ENCODE results near the gene RLIM. TPM values are rescaled to one million over a fixed set of nuclear protein-coding genes. Genes with fewer than 3 reads are reported as not detected.

The RLIM gene
- total and polyA plus RNA-seq, 4 donors = 6.1 to 40.0 (median 21.6) TPM

- ATAC-seq (ENCODE audit: low FRiP score) (no peak), DNase-seq (no peak)
- Histone ChIP-seq H3K4me3 (ENCODE audit: low read length in 2 of 2) (no peak overlapping the region), H3K27ac (ENCODE audit: low read depth in 1 of 2, low read length in 2 of 2) (no peak overlapping the region), H3K4me1 (ENCODE audit: control insufficient read depth in 1 of 2, insufficient read depth in 2 of 2, low read length in 2 of 2) (peaks cover 0 to 2% of the 10 kb centered on the region in 2 donors), H3K36me3 (ENCODE audit: control insufficient read depth in 1 of 2, insufficient read depth in 2 of 2, low read length in 1 of 2) (no peaks in the 10 kb centered on the region), H3K9me3 (ENCODE audit: control insufficient read depth, low read length) (no peaks in the 10 kb centered on the region), H3K27me3 (ENCODE audit: control insufficient read depth in 1 of 2, insufficient read depth in 2 of 2, low read length in 1 of 2) (no peaks in the 10 kb centered on the region)
- WGBS, 2 donors = 64 to 86% methylated on average over 2 of the region's 2 CpGs
- intact Hi-C loops (cut with DNase I) = no loop called here
Observed at GRCh38 chrX:74603040-74603439, 11.4 kb downstream of the RLIM start.

GRCh38 chrX:74602142-74602541 is 12.3 kb downstream of the RLIM start:
- 79 to 87% methylated on average over 8 of the region's 8 CpGs for WGBS, 2 donors
- Histone ChIP-seq H3K4me1 (ENCODE audit: control insufficient read depth in 1 of 2, insufficient read depth in 2 of 2, low read length in 2 of 2) (peaks cover 1 to 2% of the 10 kb centered on the region in 2 donors), H3K4me3 (ENCODE audit: low read length in 2 of 2) (no peak overlapping the region), H3K27me3 (ENCODE audit: control insufficient read depth in 1 of 2, insufficient read depth in 2 of 2, low read length in 1 of 2) (no peaks in the 10 kb centered on the region), H3K36me3 (ENCODE audit: control insufficient read depth in 1 of 2, insufficient read depth in 2 of 2, low read length in 1 of 2) (no peaks in the 10 kb centered on the region), H3K27ac (ENCODE audit: low read depth in 1 of 2, low read length in 2 of 2) (no peak overlapping the region), H3K9me3 (ENCODE audit: control insufficient read depth, low read length) (no peaks in the 10 kb centered on the region)
- ATAC-seq (ENCODE audit: low FRiP score) (no peak), DNase-seq (no peak)
- intact Hi-C loops (cut with DNase I) = no loop called here

GRCh38 chrX:74593593-74593992 is 20.8 kb downstream of the RLIM start:
- Histone ChIP-seq H3K9me3 (ENCODE audit: control insufficient read depth, low read length) (no peaks in the 10 kb centered on the region), H3K27ac (ENCODE audit: low read depth in 1 of 2, low read length in 2 of 2) (no peak overlapping the region), H3K36me3 (ENCODE audit: control insufficient read depth in 1 of 2, insufficient read depth in 2 of 2, low read length in 1 of 2) (no peaks in the 10 kb centered on the region), H3K27me3 (ENCODE audit: control insufficient read depth in 1 of 2, insufficient read depth in 2 of 2, low read length in 1 of 2) (no peaks in the 10 kb centered on the region), H3K4me1 (ENCODE audit: control insufficient read depth in 1 of 2, insufficient read depth in 2 of 2, low read length in 2 of 2) (peaks cover 0 to 1% of the 10 kb centered on the region in 2 donors), H3K4me3 (ENCODE audit: low read length in 2 of 2) (no peak overlapping the region)
- DNase-seq (no peak), ATAC-seq (ENCODE audit: low FRiP score) (no peak)
- intact Hi-C loops (cut with DNase I) = no loop called here
- WGBS, 2 donors = 50 to 60% methylated on average over 2 of the region's 2 CpGs

- Histone ChIP-seq H3K27ac (ENCODE audit: low read depth in 1 of 2, low read length in 2 of 2) (no peak overlapping the region), H3K9me3 (ENCODE audit: control insufficient read depth, low read length) (no peaks in the 10 kb centered on the region), H3K4me1 (ENCODE audit: control insufficient read depth in 1 of 2, insufficient read depth in 2 of 2, low read length in 2 of 2) (no peaks in the 10 kb centered on the region), H3K36me3 (ENCODE audit: control insufficient read depth in 1 of 2, insufficient read depth in 2 of 2, low read length in 1 of 2) (no peaks in the 10 kb centered on the region), H3K4me3 (ENCODE audit: low read length in 2 of 2) (no peak overlapping the region), H3K27me3 (ENCODE audit: control insufficient read depth in 1 of 2, insufficient read depth in 2 of 2, low read length in 1 of 2) (no peaks in the 10 kb centered on the region)
- DNase-seq (no peak), ATAC-seq (ENCODE audit: low FRiP score) (no peak)
- 82 to 86% methylated on average over 2 of the region's 2 CpGs for WGBS, 2 donors
- intact Hi-C loops (cut with DNase I) = no loop called here
Observed at GRCh38 chrX:74585766-74586165, 28.7 kb downstream of the RLIM start.

- no peaks in the 10 kb centered on the region for H3K4me1 ChIP-seq (ENCODE audit: control insufficient read depth in 1 of 2, insufficient read depth in 2 of 2, low read length in 2 of 2)
- WGBS, 2 donors = 14 to 16% methylated on average over 3 of the region's 3 CpGs
- H3K27ac ChIP-seq (ENCODE audit: low read depth in 1 of 2, low read length in 2 of 2) = no peak overlapping the region
- intact Hi-C loops (cut with DNase I) = no loop called here
- no peak for ATAC-seq (ENCODE audit: low FRiP score)
- no peaks in the 10 kb centered on the region for H3K36me3 ChIP-seq (ENCODE audit: control insufficient read depth in 1 of 2, insufficient read depth in 2 of 2, low read length in 1 of 2)
- H3K27me3 ChIP-seq (ENCODE audit: control insufficient read depth in 1 of 2, insufficient read depth in 2 of 2, low read length in 1 of 2) = no peaks in the 10 kb centered on the region
- no peak overlapping the region for H3K4me3 ChIP-seq (ENCODE audit: low read length in 2 of 2)
- H3K9me3 ChIP-seq (ENCODE audit: control insufficient read depth, low read length) = no peaks in the 10 kb centered on the region
- no peak for DNase-seq
Observed at GRCh38 chrX:74579597-74580198, 34.7 kb downstream of the RLIM start.

GRCh38 chrX:74578137-74578536 is 36.3 kb downstream of the RLIM start:
- Histone ChIP-seq H3K4me1 (ENCODE audit: control insufficient read depth in 1 of 2, insufficient read depth in 2 of 2, low read length in 2 of 2) (no peaks in the 10 kb centered on the region), H3K27ac (ENCODE audit: low read depth in 1 of 2, low read length in 2 of 2) (no peak overlapping the region), H3K27me3 (ENCODE audit: control insufficient read depth in 1 of 2, insufficient read depth in 2 of 2, low read length in 1 of 2) (no peaks in the 10 kb centered on the region), H3K36me3 (ENCODE audit: control insufficient read depth in 1 of 2, insufficient read depth in 2 of 2, low read length in 1 of 2) (no peaks in the 10 kb centered on the region), H3K9me3 (ENCODE audit: control insufficient read depth, low read length) (no peaks in the 10 kb centered on the region), H3K4me3 (ENCODE audit: low read length in 2 of 2) (no peak overlapping the region)
- no peak for ATAC-seq (ENCODE audit: low FRiP score)
- 84 to 97% methylated on average over 3 of the region's 3 CpGs for WGBS, 2 donors
- DNase-seq = no peak
- intact Hi-C loops (cut with DNase I) = no loop called here

GRCh38 chrX:74557378-74557777 is 57.0 kb downstream of the RLIM start:
- H3K4me3 ChIP-seq (ENCODE audit: low read length in 2 of 2) = no peak overlapping the region
- DNase-seq (no peak), ATAC-seq (ENCODE audit: low FRiP score) (no peak)
- H3K36me3 ChIP-seq (ENCODE audit: control insufficient read depth in 1 of 2, insufficient read depth in 2 of 2, low read length in 1 of 2) = no peaks in the 10 kb centered on the region
- H3K9me3 ChIP-seq (ENCODE audit: control insufficient read depth, low read length) = no peaks in the 10 kb centered on the region
- no peak overlapping the region for H3K27ac ChIP-seq (ENCODE audit: low read depth in 1 of 2, low read length in 2 of 2)
- H3K4me1 ChIP-seq (ENCODE audit: control insufficient read depth in 1 of 2, insufficient read depth in 2 of 2, low read length in 2 of 2) = no peaks in the 10 kb centered on the region
- H3K27me3 ChIP-seq (ENCODE audit: control insufficient read depth in 1 of 2, insufficient read depth in 2 of 2, low read length in 1 of 2) = peaks cover 0 to 3% of the 10 kb centered on the region in 2 donors
- intact Hi-C loops (cut with DNase I) = no loop called here
- WGBS, 2 donors = 65 to 96% methylated on average over 2 of the region's 2 CpGs

GRCh38 chrX:74551934-74552333 is 62.5 kb downstream of the RLIM start:
- WGBS, 2 donors = 46 to 62% methylated on average over 2 of the region's 2 CpGs
- no peak for DNase-seq
- H3K27me3 ChIP-seq (ENCODE audit: control insufficient read depth in 1 of 2, insufficient read depth in 2 of 2, low read length in 1 of 2) = peaks cover 0 to 3% of the 10 kb centered on the region in 2 donors
- H3K4me1 ChIP-seq (ENCODE audit: control insufficient read depth in 1 of 2, insufficient read depth in 2 of 2, low read length in 2 of 2) = no peaks in the 10 kb centered on the region
- no peaks in the 10 kb centered on the region for H3K36me3 ChIP-seq (ENCODE audit: control insufficient read depth in 1 of 2, insufficient read depth in 2 of 2, low read length in 1 of 2)
- intact Hi-C loops (cut with DNase I) = loop anchor here in 1 of 2 donors (2.0 kb wide), 1 partner anchor 169 kb away; no protein-coding TSS in a partner anchor
- no peak for ATAC-seq (ENCODE audit: low FRiP score)
- H3K9me3 ChIP-seq (ENCODE audit: control insufficient read depth, low read length) = no peaks in the 10 kb centered on the region
- H3K4me3 ChIP-seq (ENCODE audit: low read length in 2 of 2) = no peak overlapping the region
- H3K27ac ChIP-seq (ENCODE audit: low read depth in 1 of 2, low read length in 2 of 2) = no peak overlapping the region

GRCh38 chrX:74550295-74550802 is 64.1 kb downstream of the RLIM start:
- 14 to 18% methylated on average over 24 of the region's 24 CpGs for WGBS, 2 donors
- intact Hi-C loops (cut with DNase I) = loop anchor here in 1 of 2 donors (2.0 kb wide), 1 partner anchor 168 kb away; no protein-coding TSS in a partner anchor
- Histone ChIP-seq H3K27ac (ENCODE audit: low read depth in 1 of 2, low read length in 2 of 2) (no peak overlapping the region), H3K4me3 (ENCODE audit: low read length in 2 of 2) (no peak overlapping the region), H3K36me3 (ENCODE audit: control insufficient read depth in 1 of 2, insufficient read depth in 2 of 2, low read length in 1 of 2) (no peaks in the 10 kb centered on the region), H3K27me3 (ENCODE audit: control insufficient read depth in 1 of 2, insufficient read depth in 2 of 2, low read length in 1 of 2) (peaks cover 0 to 1% of the 10 kb centered on the region in 2 donors), H3K9me3 (ENCODE audit: control insufficient read depth, low read length) (no peaks in the 10 kb centered on the region), H3K4me1 (ENCODE audit: control insufficient read depth in 1 of 2, insufficient read depth in 2 of 2, low read length in 2 of 2) (no peaks in the 10 kb centered on the region)
- DNase-seq (peak; percentile 89 to 95), ATAC-seq (ENCODE audit: low FRiP score) (peak; percentile 94)
